HG02798 (cell line): ENCODE data around the gene RAB38.

Source experiments
- ATAC-seq: cut with Tn5 transposase; IDR thresholded peaks from one replicate; pipeline ENCODE4 v1.9.1; 2021; ENCODE audit warnings: mild to moderate bottlenecking; ENCODE audit not compliant: unreplicated experiment, poor library complexity

RAB38 gene

GRCh38 chr11:88174709-88175568, at the start of gene RAB38:
RAB38 (minus strand) TSS chr11:88175443; CDS start chr11:88175384, 59 bp downstream.
- ATAC-seq = peak; percentile 48

DNA sequence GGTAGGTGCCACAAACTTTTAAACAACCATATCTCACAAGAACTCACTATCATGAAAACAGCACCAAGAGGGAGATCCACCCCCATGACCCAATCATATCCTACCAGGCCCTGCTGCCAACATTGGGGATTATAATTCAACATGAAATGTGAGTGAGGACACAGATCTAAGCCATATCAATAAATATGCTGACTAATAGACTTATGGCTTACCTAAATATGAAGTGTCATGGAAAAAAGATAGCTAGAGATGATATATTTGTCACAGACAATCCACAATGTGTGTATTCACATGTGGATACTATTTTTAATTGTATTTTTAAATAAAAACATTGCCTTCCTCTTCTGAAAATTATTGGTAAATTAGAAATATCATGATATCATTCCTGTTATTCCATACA, 38.2 kb upstream of the RAB38 start:
- no peak for ATAC-seq

GRCh38 chr11:88212300-88212699, 37.1 kb upstream of the RAB38 start:
- no peak for ATAC-seq

- ATAC-seq = no peak
Observed at GRCh38 chr11:88208745-88209144, 33.5 kb upstream of the RAB38 start.

- ATAC-seq = no peak
Observed at GRCh38 chr11:88206751-88207150, 31.5 kb upstream of the RAB38 start.

DNA sequence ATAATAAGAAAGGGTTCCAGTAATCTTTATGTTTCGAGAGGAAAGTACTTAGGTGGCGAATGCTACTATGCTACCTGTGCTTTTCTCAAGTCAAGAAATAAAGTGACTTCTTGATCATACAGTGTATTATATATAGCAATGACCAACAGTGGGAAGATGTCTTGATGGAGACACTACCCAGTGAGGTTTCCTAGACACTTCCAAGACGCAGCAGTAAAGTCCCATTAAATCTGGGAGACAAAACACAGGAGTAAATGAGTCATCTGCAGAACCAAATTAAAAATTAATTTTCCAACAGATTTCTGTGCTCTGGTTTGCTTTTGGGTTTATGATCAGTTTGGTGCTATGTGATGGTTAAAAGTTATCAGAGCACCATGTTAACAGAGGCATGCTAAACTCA, 29.1 kb upstream of the RAB38 start:
- no peak for ATAC-seq

DNA sequence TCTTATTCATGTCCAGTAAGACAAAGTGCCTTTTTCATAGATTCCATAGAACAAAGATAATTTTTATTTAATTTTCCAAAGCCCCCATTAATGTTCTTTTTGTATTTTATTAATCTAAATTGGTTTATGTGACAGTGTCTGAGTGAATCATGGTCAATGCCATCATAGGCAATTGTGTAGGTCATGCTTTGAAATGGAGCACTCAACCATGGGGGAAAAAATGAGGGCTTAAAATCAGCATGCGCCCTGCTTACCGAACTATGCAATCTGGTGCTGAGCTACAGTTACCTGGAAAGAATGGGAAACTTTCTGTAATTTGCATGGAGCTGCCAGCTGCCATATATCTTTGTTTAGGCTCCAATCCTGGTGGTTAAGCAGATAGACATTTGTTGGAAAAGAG, 28.4 kb upstream of the RAB38 start:
- no peak for ATAC-seq

DNA sequence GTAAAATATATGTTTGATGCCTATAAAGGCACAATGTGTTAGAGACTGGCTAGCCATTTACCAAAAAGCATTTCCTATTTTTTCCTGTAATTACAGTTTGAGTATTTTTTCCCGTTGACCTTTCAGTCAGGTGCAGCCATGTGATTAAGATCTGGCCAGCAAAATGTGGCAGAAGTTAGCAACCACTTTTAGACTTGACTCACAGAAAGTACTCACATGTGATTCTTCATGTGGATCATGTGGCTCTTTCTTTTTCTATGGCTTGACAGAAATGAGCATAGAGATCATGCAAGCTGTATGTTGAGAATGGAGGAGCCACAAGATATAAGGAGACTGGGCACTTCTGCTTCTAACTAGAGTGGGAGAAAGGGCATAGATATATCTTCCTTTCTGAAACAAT, 27.3 kb upstream of the RAB38 start:
- no peak for ATAC-seq

- ATAC-seq = no peak
Observed at GRCh38 chr11:88196393-88196792, 21.1 kb upstream of the RAB38 start.

GRCh38 chr11:88195908-88196307, 20.7 kb upstream of the RAB38 start:
- no peak for ATAC-seq

DNA sequence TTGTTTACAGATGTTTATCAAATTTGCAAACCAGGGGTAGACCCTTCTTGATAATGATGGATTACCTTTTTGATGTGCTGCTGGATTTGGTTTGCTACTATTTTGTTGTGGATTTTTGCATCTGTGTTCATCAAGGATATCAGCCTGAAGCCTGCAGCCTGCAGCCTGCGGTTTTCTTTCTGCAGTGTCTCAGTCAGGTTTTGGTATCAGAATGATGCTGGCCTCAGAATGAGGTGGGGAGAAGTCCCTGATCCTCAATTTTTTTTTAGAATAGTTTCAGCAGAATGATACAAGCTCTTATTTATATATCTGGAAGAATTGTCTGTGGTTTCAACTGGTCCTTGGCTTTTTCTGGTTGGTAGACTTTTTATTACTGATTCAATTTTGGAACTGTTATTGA, 19.7 kb upstream of the RAB38 start:
- no peak for ATAC-seq

GRCh38 chr11:88193278-88193677, 18.0 kb upstream of the RAB38 start:
- ATAC-seq = no peak

- ATAC-seq = no peak
Observed at GRCh38 chr11:88188932-88189253, 13.7 kb upstream of the RAB38 start.

DNA sequence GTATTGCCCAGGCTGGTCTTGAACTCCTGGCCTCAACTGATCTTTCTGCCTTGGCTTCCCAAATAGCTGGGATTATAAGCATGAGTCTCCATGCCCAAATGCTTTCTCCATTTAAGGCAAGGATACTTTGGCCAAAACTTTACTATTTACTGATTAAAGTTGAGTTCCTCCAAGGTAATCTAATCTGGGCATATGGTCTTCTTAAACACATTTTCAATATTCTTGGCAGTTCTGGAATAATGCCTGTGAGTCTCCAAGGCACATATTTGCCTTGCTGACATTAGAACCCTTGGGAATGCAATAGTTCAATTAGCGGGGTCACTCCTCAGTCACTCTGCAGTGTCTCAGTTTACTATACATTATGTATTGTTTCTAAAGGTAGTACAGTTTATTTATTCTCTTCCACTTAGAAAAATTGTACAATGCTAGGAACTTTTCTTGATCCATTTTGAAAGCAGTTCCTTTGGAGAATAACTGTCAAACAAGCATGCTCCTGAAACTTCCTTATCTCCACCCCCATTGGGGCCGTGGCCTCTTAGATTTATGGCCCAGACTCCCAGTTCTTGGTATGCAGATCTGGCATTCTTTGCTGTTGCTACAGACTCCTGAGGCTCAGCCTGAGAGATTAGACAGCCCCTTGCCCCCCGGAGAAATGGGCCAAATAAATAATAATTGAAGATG, 13.1 kb upstream of the RAB38 start:
- no peak for ATAC-seq

- no peak for ATAC-seq
Observed at GRCh38 chr11:88183233-88183632, 8.0 kb upstream of the RAB38 start.

DNA sequence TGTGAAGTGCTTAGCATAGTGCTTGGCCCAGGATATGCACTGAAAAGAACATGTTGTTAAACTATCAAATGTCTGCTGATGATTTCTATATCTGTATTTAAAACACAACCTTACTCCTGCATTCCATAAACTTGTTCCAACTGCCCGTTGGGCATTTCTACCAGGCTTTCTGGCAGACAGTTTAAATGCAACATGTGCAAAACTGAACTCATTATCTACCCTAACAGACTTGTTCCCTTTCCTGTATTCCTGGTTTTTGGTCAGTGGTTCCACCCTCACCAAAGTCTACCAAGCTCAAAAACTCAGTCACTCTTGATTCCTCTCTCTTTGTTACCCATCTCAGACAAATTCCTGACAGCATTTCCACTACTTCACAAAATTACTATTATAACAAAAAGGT, 6.5 kb upstream of the RAB38 start:
- no peak for ATAC-seq

GRCh38 chr11:88179971-88180629, 4.9 kb upstream of the RAB38 start:
- no peak for ATAC-seq

- peak; percentile 68 for ATAC-seq
Observed at GRCh38 chr11:88179141-88179540, 3.9 kb upstream of the RAB38 start.

DNA sequence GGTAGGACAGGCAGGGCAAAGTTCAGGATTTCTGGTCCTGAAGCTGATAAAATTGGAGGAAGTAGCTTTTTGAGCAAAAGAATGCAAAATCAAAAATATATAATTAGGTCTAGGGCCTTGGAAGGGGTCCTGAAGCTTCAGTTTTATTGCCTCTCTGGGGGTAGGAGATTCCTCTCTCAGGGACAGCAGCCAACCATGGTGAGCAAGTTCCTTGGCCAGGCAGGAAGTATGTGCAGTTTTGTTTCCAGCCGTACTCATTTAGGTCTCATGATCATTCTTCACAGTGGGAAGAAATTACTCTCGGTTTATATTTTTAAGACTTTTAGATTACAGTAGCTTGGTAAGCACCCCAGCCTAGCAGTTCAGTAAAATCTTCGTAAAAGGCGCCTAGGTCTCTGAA, 2.9 kb upstream of the RAB38 start:
- ATAC-seq = no peak

- no peak for ATAC-seq
Observed at GRCh38 chr11:88175569-88176075, 379 bp upstream of the RAB38 start.

GRCh38 chr11:88173956-88174355, 1.3 kb downstream of the RAB38 start:
- no peak for ATAC-seq
